Adrenal gland (tissue), 5 donors: ENCODE results near the gene RPTN.

Experiments used
- POLR2A ChIP-seq, 2 donors: fragments of 450-650 bp; IDR thresholded peaks; one replicate each; pipeline ENCODE4 v1.6.1; 2017; ENCODE audit warnings: antibody characterized with exemption in 2 of 2, mild to moderate bottlenecking in 2 of 2, moderate library complexity in 1 of 2
- TF ChIP-seq, protein P1 (sequence below), 6 experiments: fragments of 450-650 bp in 4 of 6; fragments of 200-600 bp in 2 of 6; sonication (generic) in 1 of 6; IDR thresholded peaks; 1 replicate in 5 of 6; 2 replicates in 1 of 6; pipeline versions ENCODE4 v1.5.1 to v1.8.0; 2016 to 2021; ENCODE audit warnings: antibody characterized with exemption in 6 of 6, mild to moderate bottlenecking in 2 of 6, moderate library complexity in 1 of 6
- donor health status: DM: no; HTN: no; CAD: no.

DNA sequence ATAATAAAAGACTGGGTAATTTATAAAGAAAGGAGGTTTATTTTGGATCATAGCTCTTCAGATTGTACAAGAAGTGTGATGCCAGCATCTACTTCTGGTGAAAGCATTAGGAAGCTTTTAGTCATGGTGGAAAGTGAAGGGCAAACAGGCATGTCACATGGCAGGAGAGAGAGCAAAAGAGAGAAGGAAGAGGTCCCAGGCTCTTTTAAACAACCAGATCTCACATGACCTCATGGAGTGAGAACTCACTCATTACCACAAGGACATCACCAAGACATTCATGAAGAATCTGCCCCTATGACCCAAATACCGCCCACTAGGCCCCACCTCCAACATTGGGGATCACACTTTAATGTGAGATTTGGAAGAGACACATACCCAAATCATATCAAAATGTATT lies 10.0 kb downstream of the RPTN start:
- no peak for TF ChIP-seq POLR2A (IDR thresholded peaks at IDR 0.05)
- TF ChIP-seq, protein P1, sequence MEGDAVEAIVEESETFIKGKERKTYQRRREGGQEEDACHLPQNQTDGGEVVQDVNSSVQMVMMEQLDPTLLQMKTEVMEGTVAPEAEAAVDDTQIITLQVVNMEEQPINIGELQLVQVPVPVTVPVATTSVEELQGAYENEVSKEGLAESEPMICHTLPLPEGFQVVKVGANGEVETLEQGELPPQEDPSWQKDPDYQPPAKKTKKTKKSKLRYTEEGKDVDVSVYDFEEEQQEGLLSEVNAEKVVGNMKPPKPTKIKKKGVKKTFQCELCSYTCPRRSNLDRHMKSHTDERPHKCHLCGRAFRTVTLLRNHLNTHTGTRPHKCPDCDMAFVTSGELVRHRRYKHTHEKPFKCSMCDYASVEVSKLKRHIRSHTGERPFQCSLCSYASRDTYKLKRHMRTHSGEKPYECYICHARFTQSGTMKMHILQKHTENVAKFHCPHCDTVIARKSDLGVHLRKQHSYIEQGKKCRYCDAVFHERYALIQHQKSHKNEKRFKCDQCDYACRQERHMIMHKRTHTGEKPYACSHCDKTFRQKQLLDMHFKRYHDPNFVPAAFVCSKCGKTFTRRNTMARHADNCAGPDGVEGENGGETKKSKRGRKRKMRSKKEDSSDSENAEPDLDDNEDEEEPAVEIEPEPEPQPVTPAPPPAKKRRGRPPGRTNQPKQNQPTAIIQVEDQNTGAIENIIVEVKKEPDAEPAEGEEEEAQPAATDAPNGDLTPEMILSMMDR (IDR thresholded peaks at IDR 0.05): no peak
